HepG2 (cell line): ENCODE measurements around the gene SUN1. TPM values are rescaled to one million over a fixed set of nuclear protein-coding genes. Genes with fewer than 3 reads are reported as not detected.

ENCODE experiments used
- ATAC-seq: fragments of 200-7000 bp; cut with Tn5 transposase; 3 replicates; pipeline ENCODE4 v1.9.1; 2020; ENCODE audit warnings: mild to moderate bottlenecking, moderate library complexity
- BruUV-seq: library from RNA; stranded (reverse); fragments of 400-500 nt; replicated peaks from 2 replicates; lab custom pipeline; 2021; lab: Mats Ljungman, UMichigan
- CTCF ChIA-PET: fragments of 300-600 bp; formaldehyde crosslinking; extraction: SDS; loops from one replicate; lab custom pipeline; 2021; ENCODE audit warnings: low total read pairs, inconsistent platforms, low intra/inter-chr PET ratio; lab: Yijun Ruan, JAX
- POLR2A ChIA-PET: fragments of 350-600 bp; sonication (Branson Sonifier 250); formaldehyde crosslinking; loops from one replicate; lab custom pipeline; 2020; ENCODE audit warnings: antibody characterized with exemption, inconsistent platforms; lab: Yijun Ruan, JAX
- DNase-seq: peaks from one replicate; pipeline ENCODE4 v3.0.0-alpha.2; 2015; ENCODE audit warnings: low spot score
- FAIRE-seq: peaks from 3 replicates; lab custom pipeline; 2011; peaks lifted over from hg19 to GRCh38; lab: Jason Lieb, UNC
- H2AFZ ChIP-seq: one replicate; pipeline ENCODE4 v1.6.1; 2011; ENCODE audit warnings: low read length, inconsistent platforms
- H3K27ac ChIP-seq: fragments of 300-600 bp; 3 replicates; pipeline ENCODE4 v1.8.0; 2011; ENCODE audit warnings: mixed run types, mild to moderate bottlenecking, mixed read lengths, low read length, inconsistent platforms; ENCODE audit not compliant: insufficient read depth; ENCODE audit errors: extremely low read length
- H3K27me3 ChIP-seq, 2 experiments: fragments of 200-600 bp in 1 of 2; 2 replicates in 1 of 2; 3 replicates in 1 of 2; pipeline versions ENCODE4 v1.6.0 to v1.8.0; 2011; ENCODE audit warnings: low read length in 2 of 2, mild to moderate bottlenecking in 2 of 2, moderate library complexity in 2 of 2, inconsistent platforms in 1 of 2; ENCODE audit not compliant: insufficient read depth in 2 of 2, control insufficient read depth in 1 of 2
- H3K36me3 ChIP-seq, 2 experiments: fragments of 200-600 bp in 1 of 2; replicated peaks in 1 of 2; 2 replicates in 1 of 2; 3 replicates in 1 of 2; pipeline versions ENCODE4 v1.5.1 to v1.8.0; 2011; ENCODE audit warnings: low read length in 2 of 2, inconsistent platforms in 1 of 2; ENCODE audit not compliant: insufficient read depth in 2 of 2, control insufficient read depth in 1 of 2
- H3K4me1 ChIP-seq: 2 replicates; pipeline ENCODE4 v1.5.1; 2012; ENCODE audit warnings: low read length, inconsistent platforms; ENCODE audit not compliant: insufficient read depth
- H3K4me2 ChIP-seq: 2 replicates; pipeline ENCODE4 v1.6.0; 2011; ENCODE audit warnings: low read depth, low read length, inconsistent platforms
- H3K4me3 ChIP-seq, 3 experiments: fragments of 200-600 bp in 1 of 3; sonication (generic), shearing (Covaris generic) in 1 of 3; replicated peaks in 1 of 3; 2 replicates each; pipeline ENCODE4 v1.5.1; 2011 to 2016; ENCODE audit warnings: low read length in 3 of 3, inconsistent platforms in 2 of 3, low read depth in 2 of 3, mild to moderate bottlenecking in 2 of 3, control low read depth in 1 of 3, mixed read lengths in 1 of 3; ENCODE audit not compliant: insufficient read depth in 1 of 3
- H3K79me2 ChIP-seq: one replicate; pipeline ENCODE4 v1.6.1; 2011; ENCODE audit warnings: low read length, inconsistent platforms; ENCODE audit not compliant: insufficient read depth
- H3K9ac ChIP-seq: 2 replicates; pipeline ENCODE4 v1.6.0; 2011; ENCODE audit warnings: mild to moderate bottlenecking, low read depth, low read length, inconsistent platforms; ENCODE audit not compliant: insufficient read depth
- H3K9me3 ChIP-seq: 2 replicates; pipeline ENCODE4 v1.5.1; 2012; ENCODE audit warnings: mild to moderate bottlenecking, low read length
- H4K20me1 ChIP-seq: 2 replicates; pipeline ENCODE4 v1.6.0; 2011; ENCODE audit warnings: inconsistent platforms, mild to moderate bottlenecking, low read length, moderate library complexity; ENCODE audit not compliant: insufficient read depth
- CCAR2 ChIP-seq: fragments of 200-400 bp; formaldehyde crosslinking; optimal IDR thresholded peaks from 2 replicates; pipeline ENCODE3; 2018; ENCODE audit warnings: low read depth, mild to moderate bottlenecking, low read length, moderate library complexity
- KDM1A ChIP-seq: IDR thresholded peaks from 2 replicates; pipeline ENCODE4 v1.6.1; 2016; ENCODE audit warnings: missing compliant biosample characterization
- MTF1 ChIP-seq: sonication (generic); formaldehyde crosslinking; IDR thresholded peaks from 2 replicates; pipeline ENCODE4 v1.5.0; 2020; ENCODE audit warnings: missing genetic modification reagents
- PHB2 ChIP-seq: fragments of 450-650 bp; IDR thresholded peaks from 2 replicates; pipeline ENCODE4 v1.6.1; 2018; ENCODE audit not compliant: partially characterized antibody
- WIZ ChIP-seq: sonication (generic); formaldehyde crosslinking; IDR thresholded peaks from 2 replicates; pipeline ENCODE4 v1.5.1; 2020; ENCODE audit warnings: mild to moderate bottlenecking, missing genetic modification reagents
- ZNF264 ChIP-seq: sonication (generic); formaldehyde crosslinking; IDR thresholded peaks from 2 replicates; pipeline ENCODE4 v1.4.0; 2020; ENCODE audit warnings: missing genetic modification reagents
- ZNF281 ChIP-seq: sonication (generic); formaldehyde crosslinking; IDR thresholded peaks from 2 replicates; pipeline ENCODE4 v1.4.0; 2020; ENCODE audit warnings: missing genetic modification reagents, borderline replicate concordance
- ZNF33A ChIP-seq: sonication (generic); formaldehyde crosslinking; IDR thresholded peaks from 2 replicates; pipeline ENCODE4 v1.5.1; 2020; ENCODE audit warnings: missing genetic modification reagents, mild to moderate bottlenecking, moderate library complexity, borderline replicate concordance
- ZNF768 ChIP-seq: sonication (generic); formaldehyde crosslinking; IDR thresholded peaks from 2 replicates; pipeline ENCODE4 v1.4.0; 2020; ENCODE audit warnings: missing genetic modification reagents
- whole genome bisulfite sequencing: methylation state at CpG from one replicate; pipeline ENCODE4 v1.1.6; 2017; ENCODE audit warnings: low lambda C conversion rate; 5-methylcytosine and 5-hydroxymethylcytosine counted together
- in situ Hi-C: cut with HindIII; loops from 2 replicates; pipeline ENCODE4 v1.10.0; 2017; ENCODE audit warnings: low pct_unique_long_range_greater_than_20kb; ENCODE audit not compliant: extremely low pct_ligation_motif_present
- intact Hi-C: fragments of 100-400 bp; cut with micrococcal nuclease; formaldehyde crosslinking; loops from one replicate; pipeline ENCODE4 v1.10.0; 2022; ENCODE audit not compliant: unreplicated experiment
- polyA plus RNA-seq, 8 experiments: library from polyadenylated mRNA; depleted of rRNA in 3 of 8; stranded (reverse) in 7 of 8; unstranded in 1 of 8; fragments of >200 nt; fragmentation: Illumina TruSeq in 4 of 8; extraction: Trizol in 4 of 8; gene quantifications; 2 replicates each; pipeline versions ENCODE4 v1.2.1 to v1.2.3, GENCODE V29; 2011 to 2016; ENCODE audit warnings: low read depth in 4 of 8, missing spikeins in 1 of 8, mixed read lengths in 1 of 8; ENCODE audit not compliant: insufficient read depth in 1 of 8
- total RNA-seq, 5 experiments: library from RNA; depleted of rRNA; stranded (reverse); fragments of >200 nt; fragmentation: Illumina TruSeq; extraction: Trizol; gene quantifications; 2 replicates each; pipeline ENCODE4 v1.2.3, GENCODE V29; 2016; ENCODE audit warnings: low read depth in 1 of 5
- TF ChIP-seq, protein P1 (sequence below): sonication (generic); formaldehyde crosslinking; IDR thresholded peaks from 2 replicates; pipeline ENCODE4 v1.4.0; 2020; ENCODE audit warnings: missing genetic modification reagents, borderline replicate concordance
- TF ChIP-seq, protein P2 (sequence below), 2 experiments: IDR thresholded peaks; 2 replicates each; pipeline ENCODE4 v1.6.1; 2011 to 2012; ENCODE audit warnings: low read length in 2 of 2, borderline replicate concordance in 1 of 2, low read depth in 1 of 2, mild to moderate bottlenecking in 1 of 2, moderate library complexity in 1 of 2

Gene SUN1
- total and polyA plus RNA-seq, 2 of the 13 experiments (the other 11 are each of a cell fraction or from before 2014, with no cell fraction given), result 47.0 to 126 TPM

GRCh38 chr7:840001-840600 lies 7.8 kb downstream of the SUN1 start (continued):
- TF ChIP-seq ZNF281 (CRISPR knock-in tag), result no peak
- no peak for TF ChIP-seq PHB2
- TF ChIP-seq KDM1A (CRISPR knock-in tag), result no peak
- TF ChIP-seq ZNF264 (CRISPR knock-in tag), result no peak
- no peak for TF ChIP-seq CCAR2
- no peak for TF ChIP-seq ZNF33A (CRISPR knock-in tag)
- TF ChIP-seq WIZ (CRISPR knock-in tag), result no peak
- TF ChIP-seq, protein P1, sequence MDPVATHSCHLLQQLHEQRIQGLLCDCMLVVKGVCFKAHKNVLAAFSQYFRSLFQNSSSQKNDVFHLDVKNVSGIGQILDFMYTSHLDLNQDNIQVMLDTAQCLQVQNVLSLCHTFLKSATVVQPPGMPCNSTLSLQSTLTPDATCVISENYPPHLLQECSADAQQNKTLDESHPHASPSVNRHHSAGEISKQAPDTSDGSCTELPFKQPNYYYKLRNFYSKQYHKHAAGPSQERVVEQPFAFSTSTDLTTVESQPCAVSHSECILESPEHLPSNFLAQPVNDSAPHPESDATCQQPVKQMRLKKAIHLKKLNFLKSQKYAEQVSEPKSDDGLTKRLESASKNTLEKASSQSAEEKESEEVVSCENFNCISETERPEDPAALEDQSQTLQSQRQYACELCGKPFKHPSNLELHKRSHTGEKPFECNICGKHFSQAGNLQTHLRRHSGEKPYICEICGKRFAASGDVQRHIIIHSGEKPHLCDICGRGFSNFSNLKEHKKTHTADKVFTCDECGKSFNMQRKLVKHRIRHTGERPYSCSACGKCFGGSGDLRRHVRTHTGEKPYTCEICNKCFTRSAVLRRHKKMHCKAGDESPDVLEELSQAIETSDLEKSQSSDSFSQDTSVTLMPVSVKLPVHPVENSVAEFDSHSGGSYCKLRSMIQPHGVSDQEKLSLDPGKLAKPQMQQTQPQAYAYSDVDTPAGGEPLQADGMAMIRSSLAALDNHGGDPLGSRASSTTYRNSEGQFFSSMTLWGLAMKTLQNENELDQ, result no peak

DNA sequence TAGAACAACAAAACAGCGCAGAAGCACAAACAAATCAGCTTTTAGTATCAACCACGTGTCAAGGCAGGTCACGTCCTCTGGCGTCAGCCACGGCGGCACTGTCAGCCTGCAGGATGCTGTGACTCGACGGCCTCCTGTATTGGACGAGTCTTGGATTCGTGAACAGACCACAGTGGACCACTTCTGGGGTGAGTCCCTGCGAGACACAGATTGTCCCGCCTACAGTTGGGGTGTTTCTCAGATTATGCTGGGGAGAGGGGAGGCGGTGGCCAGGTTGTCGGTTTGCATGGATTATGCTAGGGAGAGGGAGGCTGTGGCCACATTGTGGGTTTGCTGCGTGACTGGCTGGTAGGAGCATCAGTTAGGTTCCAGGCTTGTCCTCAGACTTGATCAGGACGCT lies 9.7 kb downstream of the SUN1 start:
- CTCF ChIA-PET, result no interaction called here
- Histone ChIP-seq H3K36me3 (peaks cover 22 to 48% of the 10 kb centered on the region in 2 experiments; a peak in 4 of 5 replicates), H3K27ac (no peak overlapping the region), H2AFZ (no peak overlapping the region), H3K4me1 (no peaks in the 10 kb centered on the region), H3K27me3 (no peaks in the 10 kb centered on the region), H3K4me3 (no peak overlapping the region), H3K79me2 (peaks cover 13% of the 10 kb centered on the region), H3K4me2 (no peak overlapping the region), H4K20me1 (no peaks in the 10 kb centered on the region; the same call in 1 of the 2 replicates), H3K9ac (no peak overlapping the region), H3K9me3 (no peaks in the 10 kb centered on the region)
- POLR2A ChIA-PET, result no interaction called here
- no TSS peak for BruUV-seq
- in situ Hi-C loops, result no loop called here
- 93% methylated on average over 16 of the region's 16 CpGs for WGBS
- DNase-seq (no peak), ATAC-seq (no peak), FAIRE-seq (no peak)
- intact Hi-C loops, result no loop called here
- TF ChIP-seq, protein P2, sequence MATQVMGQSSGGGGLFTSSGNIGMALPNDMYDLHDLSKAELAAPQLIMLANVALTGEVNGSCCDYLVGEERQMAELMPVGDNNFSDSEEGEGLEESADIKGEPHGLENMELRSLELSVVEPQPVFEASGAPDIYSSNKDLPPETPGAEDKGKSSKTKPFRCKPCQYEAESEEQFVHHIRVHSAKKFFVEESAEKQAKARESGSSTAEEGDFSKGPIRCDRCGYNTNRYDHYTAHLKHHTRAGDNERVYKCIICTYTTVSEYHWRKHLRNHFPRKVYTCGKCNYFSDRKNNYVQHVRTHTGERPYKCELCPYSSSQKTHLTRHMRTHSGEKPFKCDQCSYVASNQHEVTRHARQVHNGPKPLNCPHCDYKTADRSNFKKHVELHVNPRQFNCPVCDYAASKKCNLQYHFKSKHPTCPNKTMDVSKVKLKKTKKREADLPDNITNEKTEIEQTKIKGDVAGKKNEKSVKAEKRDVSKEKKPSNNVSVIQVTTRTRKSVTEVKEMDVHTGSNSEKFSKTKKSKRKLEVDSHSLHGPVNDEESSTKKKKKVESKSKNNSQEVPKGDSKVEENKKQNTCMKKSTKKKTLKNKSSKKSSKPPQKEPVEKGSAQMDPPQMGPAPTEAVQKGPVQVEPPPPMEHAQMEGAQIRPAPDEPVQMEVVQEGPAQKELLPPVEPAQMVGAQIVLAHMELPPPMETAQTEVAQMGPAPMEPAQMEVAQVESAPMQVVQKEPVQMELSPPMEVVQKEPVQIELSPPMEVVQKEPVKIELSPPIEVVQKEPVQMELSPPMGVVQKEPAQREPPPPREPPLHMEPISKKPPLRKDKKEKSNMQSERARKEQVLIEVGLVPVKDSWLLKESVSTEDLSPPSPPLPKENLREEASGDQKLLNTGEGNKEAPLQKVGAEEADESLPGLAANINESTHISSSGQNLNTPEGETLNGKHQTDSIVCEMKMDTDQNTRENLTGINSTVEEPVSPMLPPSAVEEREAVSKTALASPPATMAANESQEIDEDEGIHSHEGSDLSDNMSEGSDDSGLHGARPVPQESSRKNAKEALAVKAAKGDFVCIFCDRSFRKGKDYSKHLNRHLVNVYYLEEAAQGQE (IDR thresholded peaks at IDR 0.05; ENCODE audit: borderline replicate concordance in 1 of 2, low read depth in 1 of 2, low read length in 2 of 2), result no peak
- no peak for TF ChIP-seq MTF1 (CRISPR knock-in tag)
- TF ChIP-seq ZNF281 (CRISPR knock-in tag), result no peak
- no peak for TF ChIP-seq ZNF768 (CRISPR knock-in tag)
